ENCODE data around the gene HDAC1.
"Not testable (repeated sequence)": the region's sequence is repeated elsewhere in the genome, so short reads cannot be mapped to it uniquely, and the experiment has no call there.

HDAC1 gene

DNA sequence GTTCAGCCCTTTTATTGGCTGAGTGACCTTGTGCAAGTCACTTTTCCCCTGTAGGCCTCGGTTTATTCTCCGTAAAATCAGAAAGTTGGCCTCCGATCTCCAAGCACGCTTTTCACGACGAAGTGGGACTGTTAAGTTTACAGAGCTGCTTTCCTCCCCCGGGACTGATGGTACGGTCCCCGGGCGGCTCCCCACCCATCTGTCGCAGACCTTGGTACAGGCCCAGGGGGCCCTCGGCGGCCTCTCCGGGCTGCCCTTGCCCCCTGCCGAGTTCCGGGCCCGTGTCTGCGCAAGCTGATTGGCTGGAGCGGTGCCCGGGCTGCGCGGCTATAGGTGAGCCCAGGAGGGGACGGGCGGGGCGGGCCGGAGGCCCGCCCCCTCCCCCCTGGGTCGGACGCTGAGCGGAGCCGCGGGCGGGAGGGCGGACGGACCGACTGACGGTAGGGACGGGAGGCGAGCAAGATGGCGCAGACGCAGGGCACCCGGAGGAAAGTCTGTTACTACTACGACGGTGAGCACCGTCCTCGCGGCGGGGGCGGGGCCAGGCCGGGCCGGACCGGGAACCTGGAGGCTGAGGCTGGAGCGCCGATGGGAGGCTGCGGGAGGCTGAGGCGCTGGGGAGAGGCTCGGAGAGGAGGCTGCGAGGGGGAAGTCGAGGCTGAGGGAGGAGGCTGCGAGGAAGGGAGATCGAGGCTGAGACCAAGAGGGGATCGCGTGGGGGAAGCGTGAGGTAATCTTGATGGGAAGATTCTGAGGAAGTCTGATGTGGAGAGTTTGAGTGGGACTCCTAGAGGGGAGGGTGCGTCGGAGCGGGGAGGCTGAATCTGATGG, at the start of gene HDAC1:
Gene HDAC1 (plus strand): TSS at position 376 of the 831 bp plus-strand sequence. CDS start 87 bp downstream, at position 463.
- peak; percentile 95 to 96 for DNase-seq (ENCODE audit: low read depth in 2 of 2)

DNA sequence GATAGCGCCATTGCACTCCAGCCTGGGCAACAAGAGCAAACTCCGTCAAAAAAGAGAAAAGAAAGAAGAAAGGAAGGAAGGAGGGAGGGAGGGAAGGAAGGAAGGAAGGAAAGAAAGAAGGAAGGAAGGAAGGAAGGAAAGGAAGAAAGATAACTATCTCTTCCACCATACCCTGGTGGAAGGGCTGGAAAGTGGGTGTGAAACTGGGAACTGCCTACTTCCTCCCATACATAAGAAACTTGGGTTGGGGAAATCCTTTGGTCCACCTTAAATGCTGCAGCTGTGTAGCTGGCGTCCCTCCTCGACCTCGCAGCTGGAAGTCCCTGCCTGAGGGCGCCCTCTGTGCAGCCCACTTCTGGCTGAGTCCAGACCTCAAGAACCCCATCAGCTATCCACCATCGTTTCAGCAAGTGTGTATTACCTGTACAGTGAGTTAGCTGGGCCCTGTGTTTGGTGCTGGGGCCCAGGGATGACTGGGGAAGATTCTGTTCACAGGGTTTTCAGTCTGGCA, 49.5 kb upstream of the HDAC1 start:
- DNase-seq (ENCODE audit: low read depth in 2 of 2) = no peak

DNA sequence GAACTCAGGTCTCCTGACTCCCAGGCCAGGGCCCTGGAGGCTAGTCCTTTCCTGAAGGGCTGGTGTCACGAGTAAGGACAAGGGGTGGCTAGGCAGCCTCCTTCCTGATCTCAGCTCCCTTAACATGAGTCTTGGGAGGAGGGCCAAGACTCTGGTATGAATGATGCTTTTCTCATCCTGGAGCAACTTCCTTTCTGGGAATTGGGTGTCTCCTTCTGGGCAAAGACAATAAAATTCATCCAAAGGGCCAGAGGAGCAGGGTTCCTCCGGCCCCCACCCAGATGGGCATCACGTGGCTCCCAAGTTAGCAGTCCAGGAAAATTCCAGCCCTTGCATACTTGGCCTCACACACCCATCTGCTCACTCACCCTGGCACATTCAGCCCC, 45.0 kb upstream of the HDAC1 start, which contains the start of gene FAM167B:
Gene FAM167B (plus strand): TSS at position 335 of the 386 bp plus-strand sequence. CDS start 200 bp downstream, outside the sequence.
- no peak for DNase-seq (ENCODE audit: low read depth in 2 of 2)

DNA sequence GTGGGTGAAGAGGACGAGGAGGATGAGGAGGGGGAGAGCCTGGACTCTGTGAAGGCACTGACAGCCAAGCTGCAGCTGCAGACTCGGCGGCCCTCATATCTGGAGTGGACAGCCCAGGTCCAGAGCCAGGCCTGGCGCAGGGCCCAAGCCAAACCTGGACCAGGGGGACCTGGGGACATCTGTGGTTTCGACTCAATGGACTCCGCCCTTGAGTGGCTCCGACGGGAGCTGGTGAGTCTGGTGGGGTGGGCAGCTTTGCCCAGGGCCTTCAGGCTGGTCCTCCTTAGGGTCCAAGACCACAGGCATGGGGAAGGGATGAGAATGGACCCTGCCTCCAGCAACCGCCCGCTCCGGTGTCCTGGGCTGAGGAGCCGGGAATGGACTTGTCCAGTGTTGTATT, 44.4 kb upstream of the HDAC1 start:
- DNase-seq (ENCODE audit: low read depth in 2 of 2) = no peak

DNA sequence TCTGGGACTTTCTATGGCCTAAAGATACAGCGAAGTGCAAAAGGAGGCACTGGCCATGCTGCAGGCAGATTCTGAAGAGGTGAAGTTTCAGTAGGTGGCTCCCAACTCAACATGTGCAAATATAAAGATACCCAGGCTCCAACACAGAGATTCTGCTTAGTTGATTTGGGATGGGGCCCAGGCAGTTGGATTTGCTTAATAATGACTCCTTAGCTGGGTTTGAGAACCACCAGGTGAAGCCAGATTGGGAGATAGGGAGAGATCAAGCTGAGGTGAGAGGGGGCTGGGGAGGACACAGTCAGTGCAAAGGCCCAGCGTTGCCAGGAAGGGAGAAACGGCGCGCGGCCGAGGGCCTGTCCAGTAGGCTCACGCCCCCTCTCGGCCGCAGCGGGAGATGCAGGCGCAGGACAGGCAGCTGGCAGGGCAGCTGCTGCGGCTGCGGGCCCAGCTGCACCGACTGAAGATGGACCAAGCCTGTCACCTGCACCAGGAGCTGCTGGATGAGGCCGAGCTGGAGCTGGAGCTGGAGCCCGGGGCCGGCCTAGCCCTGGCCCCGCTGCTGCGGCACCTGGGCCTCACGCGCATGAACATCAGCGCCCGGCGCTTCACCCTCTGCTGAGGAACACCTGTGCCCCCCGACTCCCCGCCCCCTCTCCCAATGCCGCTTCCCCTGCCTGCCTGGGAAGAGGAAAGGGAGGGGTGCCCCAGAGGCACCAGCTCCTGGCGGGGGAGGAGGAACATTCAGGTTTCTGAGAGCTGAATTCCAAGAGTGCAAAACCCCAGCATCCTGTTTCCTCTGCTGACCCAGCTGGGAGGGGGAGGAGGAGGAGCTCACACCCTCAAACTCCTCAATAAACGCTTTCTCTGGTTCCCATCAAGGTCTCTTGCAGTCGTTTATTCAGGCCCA, 43.6 kb upstream of the HDAC1 start:
- DNase-seq (ENCODE audit: low read depth in 2 of 2) = peak; percentile 82 to 83

DNA sequence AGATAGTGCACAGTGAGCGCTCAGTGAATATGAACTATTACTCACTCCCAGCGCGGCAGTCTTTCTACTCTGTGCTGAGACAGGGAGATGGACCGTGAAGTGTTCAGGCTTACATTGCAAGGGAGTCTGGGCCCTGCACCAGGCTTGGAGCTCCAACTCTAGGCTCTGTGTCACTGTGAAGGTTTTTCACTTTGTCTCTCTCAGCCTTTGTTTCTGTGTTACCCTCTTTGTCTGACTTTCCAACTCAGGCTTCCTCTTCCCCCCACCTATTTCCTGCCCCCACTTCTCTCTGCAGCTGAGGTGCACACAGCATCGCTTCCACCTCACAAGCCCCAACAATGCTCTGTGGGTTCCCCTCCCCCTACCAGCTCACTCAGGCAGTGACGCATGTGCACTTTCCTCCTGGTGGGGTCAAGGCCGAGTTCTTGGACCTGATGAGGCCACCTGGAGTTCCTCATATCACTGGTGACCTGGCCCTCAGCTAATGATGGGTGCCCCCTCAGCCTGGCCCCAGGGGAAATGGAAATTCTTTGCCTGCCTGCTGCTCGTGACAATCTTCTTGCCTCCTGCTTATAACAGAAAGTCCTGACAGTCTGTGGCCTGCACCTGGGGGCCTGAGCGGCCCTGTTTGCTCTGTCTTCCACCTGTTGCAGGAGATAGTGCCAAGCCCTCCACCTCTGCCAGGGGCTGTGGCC, 41.9 kb upstream of the HDAC1 start:
- DNase-seq (ENCODE audit: low read depth in 2 of 2) = peak in 1 of 2 donors; percentile 74

DNA sequence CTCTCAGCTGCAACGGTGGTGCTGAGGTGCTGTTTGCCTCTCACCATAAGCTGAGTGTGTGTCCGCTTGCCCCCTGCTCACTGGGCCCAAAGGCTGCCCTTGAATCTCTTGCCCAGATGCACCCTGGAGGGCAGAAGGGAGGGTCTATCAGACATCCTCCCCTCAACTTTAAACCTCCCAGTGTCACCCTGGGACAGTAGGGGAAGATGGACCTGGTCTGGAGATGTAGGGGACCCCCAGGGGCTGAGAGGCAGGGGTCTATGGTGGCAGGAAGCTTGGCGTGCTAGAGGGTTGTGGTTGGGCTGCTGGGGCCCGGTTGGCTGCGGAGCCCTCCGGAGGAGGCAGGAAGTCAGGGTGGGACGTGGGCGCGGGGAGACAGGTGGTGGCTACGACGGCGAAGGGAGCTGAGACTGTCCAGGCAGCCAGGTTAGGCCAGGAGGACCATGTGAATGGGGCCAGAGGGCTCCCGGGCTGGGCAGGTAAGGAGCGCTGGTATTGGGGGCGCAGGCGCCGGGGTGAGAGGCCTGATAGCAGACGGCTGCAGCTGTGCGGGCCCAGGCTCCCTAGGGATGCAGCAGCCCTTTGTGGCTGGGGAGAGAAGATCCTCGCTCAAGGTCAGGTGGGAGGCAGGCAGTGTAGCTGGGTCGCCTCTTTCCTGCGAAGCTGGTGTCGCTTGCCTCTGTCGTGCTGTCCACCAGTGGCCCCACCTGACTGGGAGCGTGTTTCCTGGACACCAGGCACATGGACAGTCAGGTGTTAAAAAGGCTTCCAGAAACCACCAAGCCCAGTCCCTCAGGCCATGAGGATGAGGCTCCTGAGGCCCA, 40.8 kb upstream of the HDAC1 start, which contains the start of gene LCK:
Gene LCK (plus strand): TSS at position 373 of the 824 bp plus-strand sequence. CDS start 23,065 bp downstream, outside the sequence.
- peak; percentile 67 to 69 for DNase-seq (ENCODE audit: low read depth in 2 of 2)

DNA sequence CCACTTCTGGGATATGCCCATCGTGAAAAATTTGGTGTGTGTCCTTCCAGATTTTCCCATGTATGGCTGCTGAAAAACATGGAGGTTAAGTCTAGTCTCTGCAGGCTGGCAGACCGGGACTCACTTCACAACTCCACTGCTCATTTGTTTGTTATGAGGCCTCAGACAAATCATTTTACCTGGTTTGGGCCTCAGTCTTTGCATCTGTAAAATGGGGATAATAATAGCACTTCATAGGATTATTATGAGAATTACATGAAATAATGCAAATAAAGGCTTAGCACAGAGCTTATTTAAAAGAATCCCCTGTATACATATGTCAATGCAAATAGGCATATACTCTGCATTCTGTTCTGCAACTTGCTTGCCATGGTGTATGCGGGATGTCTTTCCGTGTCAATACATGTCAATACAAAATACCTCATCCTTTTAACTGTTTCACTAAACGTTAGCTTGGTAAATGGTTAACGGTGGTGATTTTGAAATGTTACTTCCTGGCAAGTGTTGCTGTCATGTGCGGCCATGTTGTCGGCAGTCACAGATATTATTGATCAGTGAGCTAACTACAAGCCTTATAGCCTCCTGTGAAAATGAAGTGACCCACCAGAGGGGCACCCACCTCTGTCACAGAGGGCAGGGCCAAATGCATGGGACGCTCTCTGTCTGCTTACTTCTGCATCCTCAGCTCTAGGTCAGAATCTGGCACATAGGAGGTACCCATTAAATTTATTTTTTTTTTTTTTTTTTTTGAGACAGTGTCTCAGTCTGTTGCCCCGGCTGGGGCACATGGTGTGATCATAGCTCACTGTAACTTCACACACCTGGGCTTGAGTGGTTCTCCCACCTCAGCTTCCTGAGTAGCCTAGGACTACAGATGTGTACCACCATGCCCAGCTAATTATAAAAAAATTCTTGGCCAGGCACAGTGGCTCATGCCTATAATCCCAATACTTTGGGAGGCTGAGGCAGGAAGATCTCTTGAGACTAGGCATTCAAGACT, 36.5 kb upstream of the HDAC1 start:
- no peak for DNase-seq (ENCODE audit: low read depth in 2 of 2)

DNA sequence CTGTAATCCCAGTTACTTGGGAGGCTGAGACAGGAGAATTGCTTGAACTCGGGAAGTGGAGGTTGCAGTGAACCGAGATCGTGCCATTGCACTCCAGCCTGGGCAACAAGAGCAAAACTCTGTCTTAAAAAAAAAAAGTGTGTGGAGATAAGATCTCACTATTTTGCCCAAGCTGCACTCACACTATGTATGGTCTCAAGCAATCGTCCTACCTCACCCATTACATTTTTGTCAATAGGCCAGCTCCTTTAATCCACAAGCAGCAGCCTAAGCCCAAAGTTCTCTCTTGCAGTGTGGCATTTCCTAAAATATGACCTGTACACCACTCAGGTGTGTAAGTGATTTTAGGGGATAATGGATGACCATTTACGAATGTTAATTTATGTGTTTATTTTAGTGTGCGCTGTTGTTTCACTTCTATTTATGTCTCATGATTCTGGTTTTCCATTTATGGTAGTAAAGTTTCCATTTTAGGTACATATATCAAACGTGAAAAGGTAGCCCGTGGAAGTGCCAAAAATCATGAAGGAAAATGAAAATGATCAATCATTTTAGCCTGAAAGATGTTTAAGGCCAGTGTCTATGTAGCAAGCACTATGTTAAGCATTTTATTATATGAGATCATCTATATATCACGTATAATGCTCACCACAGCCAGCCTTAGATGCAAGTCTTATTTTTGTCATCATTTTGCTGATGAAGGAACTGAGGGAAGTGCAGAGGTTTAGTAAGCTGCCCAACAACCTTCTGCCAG, 35.2 kb upstream of the HDAC1 start:
- no peak for DNase-seq (ENCODE audit: low read depth in 2 of 2)

DNA sequence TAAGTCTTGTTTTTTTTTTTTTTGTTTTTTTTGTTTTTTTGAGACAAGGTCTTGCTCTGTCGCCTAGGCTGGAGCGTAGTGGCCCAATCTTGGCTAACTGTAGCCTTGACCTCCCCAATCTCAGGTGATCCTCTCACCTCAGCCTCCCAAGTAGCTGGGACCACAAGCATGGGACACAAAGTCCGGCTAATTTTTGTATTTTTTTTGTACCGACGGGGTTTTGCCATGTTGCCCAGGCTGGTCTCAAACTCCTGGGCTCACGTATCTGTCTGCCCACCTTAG, 34.7 kb upstream of the HDAC1 start:
- no peak for DNase-seq (ENCODE audit: low read depth in 2 of 2)

DNA sequence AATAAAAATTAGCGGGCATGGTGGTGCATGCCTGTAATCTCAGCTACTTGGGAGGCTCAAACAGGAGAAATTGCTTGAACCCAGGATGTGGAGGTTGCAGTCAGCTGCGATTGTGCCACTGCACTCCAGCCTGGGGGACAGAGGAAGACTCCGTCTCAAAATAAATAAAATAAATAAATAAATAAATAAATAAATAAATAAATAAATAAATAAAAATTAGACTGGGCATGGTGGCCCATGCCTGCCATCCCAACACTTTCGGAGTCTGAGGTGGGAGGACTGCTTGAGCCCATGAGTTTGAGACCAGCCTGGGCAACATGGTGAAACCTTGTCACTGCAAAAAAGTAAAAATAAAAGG, 28.7 kb upstream of the HDAC1 start:
- DNase-seq (ENCODE audit: low read depth in 2 of 2) = not testable (repeated sequence)

DNA sequence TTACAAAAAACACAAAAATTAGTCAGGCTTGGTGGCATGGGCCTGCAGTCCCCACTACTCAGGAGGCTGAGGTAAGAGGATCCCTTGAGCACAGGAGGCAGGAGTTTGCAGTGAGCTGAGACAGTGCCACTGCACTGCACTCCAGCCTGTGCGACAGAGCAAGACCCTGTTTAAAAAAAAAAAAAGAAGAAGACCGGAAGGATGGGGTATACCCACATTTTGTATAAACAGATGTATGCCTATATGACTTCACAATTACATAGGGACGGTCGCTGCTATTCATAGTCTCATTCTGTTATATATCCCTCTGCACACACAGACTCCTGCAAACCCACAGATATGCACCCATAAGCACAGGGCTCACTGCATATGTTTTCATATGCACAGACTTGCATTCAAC, 28.1 kb upstream of the HDAC1 start:
- DNase-seq (ENCODE audit: low read depth in 2 of 2) = no peak

DNA sequence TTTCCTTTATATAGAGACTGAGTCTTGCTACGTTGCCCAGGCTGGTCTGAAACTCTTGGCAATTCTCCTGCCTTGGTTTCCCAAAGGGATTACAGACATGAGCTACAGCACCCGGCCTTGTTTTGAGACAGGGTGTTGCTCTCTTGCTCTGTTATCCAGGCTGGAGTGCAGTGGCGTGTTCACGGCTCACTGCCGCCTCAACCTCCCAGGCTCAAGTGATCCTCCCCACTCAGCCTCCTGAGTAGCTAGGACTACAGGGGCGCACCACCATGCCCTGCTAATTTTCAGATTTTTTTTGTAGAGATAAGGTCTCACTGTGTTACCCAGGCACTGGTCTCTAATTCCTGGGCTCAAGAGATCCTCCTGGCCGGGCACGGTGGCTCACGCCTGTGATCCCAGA, 26.0 kb upstream of the HDAC1 start:
- DNase-seq (ENCODE audit: low read depth in 2 of 2) = no peak

DNA sequence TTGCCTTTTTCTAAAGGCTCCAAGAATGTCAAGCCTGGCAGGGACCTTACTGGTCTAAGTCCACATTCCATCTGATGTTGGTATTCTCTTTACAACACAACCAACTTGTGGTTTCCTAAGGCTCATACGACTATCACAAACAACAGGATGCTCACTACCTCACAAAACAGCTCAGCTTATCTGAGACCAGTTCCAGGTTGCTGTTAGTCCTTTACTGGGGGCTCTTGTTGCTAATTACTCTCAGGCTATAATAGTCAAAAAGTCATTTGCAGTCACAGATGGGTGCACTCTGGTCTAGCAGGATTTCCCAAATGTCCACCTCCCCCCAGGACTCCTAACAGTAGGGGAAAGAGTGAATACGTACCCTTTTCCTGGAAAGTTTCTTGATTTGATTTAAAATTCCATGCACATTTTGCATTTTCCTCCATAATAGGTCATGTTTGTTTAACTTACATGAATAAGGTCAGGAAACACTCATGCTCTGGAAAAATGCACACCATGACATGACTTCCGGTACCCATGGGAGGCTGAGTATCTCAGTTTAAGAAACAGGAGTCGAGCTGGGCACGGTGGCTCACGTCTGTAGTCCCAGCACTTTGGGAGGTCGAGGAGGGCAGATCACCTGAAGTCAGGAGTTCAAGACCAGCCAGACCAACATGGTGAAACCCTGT, 24.8 kb upstream of the HDAC1 start:
- DNase-seq (ENCODE audit: low read depth in 2 of 2) = no peak

DNA sequence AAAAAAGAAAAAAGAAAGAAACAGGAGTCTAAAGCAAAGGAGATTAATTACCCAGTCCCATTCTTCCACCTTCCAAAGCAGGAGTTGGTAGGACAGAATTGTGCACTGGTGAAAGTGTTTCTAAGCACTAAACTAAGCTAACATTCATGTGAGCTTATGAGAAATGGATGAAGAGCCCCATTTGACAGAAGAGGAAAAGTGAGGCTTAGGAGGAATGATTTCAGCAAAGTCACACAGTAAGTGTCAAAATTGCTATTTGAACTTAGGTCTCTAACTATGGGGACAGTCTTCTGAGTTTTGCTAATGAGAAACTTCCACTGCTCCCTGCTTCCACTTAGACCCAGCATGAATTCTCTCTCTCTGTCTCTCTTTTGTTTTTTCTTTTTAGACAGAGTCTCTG, 22.1 kb upstream of the HDAC1 start:
- DNase-seq (ENCODE audit: low read depth in 2 of 2) = no peak

DNA sequence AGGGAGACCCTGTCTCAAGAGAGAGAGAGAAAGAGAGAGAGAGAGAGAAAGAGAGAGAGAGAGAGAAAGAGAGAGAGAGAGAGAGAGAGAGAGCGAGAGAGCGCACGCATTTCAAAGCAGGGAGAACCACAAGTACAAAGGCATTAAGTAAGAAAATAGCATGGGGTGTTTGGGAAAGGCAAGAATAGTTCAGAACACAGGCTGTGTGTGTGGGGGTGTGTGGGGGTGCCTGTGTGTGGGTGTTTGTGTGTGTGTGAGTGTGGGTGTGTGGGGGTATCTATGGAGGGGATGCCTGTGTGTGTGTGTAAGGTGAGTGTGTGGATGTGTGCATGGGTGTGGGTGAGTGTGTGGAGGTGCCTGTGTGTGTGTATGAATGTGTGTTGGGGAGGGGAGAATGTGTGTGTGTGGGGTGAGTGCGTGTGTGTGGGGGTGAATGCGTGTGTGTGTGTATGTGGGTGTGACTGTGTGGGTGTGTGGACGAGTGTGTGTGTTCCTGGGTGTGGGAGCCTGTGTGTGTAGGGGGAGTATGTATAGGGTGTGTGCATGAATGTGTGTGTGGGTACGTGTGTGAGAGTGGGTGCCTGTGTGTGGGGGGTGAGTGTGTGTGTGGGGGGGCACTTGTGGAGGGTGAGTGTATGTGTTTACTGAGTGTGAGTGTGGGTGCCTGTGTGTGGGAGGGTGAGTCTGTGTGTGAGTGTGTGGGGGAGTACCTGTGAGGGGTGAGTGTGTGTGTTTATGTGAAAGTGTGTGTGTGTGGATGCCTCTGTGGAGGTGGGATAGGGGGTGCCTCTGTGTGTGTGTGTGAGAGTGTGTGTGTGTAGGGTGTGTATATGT, 19.1 kb upstream of the HDAC1 start:
- DNase-seq (ENCODE audit: low read depth in 2 of 2) = no peak

DNA sequence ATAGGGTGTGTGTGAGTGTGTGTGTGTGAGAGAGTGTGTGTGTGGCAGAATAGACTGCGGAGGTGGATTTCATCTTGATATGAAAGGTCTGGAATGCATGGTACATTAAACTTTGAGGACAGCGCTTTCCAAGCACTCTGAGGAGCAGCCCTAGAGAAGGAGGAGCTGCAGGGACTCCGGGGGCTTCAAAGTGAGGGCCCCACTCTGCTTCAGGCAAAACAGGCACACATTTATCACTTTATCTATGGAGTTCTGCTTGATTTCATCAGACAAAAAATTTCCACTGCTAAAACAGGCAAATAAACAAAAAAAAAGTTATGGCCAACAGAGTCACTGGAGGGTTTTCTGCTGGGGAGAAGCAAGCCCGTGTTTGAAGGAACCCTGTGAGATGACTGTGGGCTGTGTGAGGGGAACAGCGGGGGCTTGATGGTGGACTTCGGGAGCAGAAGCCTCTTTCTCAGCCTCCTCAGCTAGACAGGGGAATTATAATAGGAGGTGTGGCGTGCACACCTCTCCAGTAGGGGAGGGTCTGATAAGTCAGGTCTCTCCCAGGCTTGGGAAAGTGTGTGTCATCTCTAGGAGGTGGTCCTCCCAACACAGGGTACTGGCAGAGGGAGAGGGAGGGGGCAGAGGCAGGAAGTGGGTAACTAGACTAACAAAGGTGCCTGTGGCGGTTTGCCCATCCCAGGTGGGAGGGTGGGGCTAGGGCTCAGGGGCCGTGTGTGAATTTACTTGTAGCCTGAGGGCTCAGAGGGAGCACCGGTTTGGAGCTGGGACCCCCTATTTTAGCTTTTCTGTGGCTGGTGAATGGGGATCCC, 18.3 kb upstream of the HDAC1 start:
- DNase-seq (ENCODE audit: low read depth in 2 of 2) = peak; percentile 51 to 66
